GM21423 (cell line): Measurements from ENCODE around the gene ACOX3.
"Not testable (repeated sequence)": the region's sequence is repeated elsewhere in the genome, so short reads cannot be mapped to it uniquely, and the experiment has no call there.

Experiments used
- ATAC-seq: cut with Tn5 transposase; IDR thresholded peaks from one replicate; pipeline ENCODE4 v1.9.1; 2021; ENCODE audit warnings: mild to moderate bottlenecking, moderate library complexity; ENCODE audit not compliant: unreplicated experiment

ACOX3 gene

DNA sequence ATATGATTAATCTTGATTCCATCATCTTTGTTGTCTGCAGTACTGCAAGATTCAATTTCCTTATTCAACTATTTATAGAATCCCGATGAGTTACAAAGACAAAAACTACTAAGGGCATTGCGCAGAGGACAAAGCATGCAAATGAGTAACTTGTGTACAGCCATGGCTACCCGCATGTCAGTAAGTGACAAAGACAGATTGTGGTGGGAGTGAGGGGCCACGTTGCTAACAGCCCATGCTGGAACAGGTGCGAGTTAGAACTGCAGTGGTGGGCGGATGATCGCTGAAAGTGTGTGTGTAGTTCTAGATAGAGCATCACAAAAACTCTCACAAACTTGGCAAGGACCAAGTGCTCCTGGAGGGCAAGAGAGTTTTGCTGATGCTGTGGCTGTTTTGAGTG lies 49.5 kb downstream of the ACOX3 start:
- no peak for ATAC-seq

DNA sequence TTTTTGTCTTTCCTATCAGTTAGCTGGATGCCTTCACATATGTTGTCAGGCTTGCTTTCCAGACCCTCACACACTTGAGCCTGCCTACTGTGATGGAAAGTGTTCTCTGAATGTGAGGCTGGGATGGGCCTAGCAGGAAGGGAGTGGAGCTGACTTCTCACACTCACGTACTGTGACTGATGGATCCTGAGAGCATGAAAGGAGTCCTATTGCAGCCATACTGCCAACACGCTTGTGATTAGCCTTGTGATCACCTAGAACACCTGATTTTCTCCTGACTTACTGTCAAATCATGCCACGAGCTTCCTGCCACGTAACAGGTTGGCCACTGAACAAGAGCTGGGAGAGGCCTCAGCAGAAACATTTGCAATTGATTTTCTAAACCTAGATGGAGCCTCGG lies 49.9 kb downstream of the ACOX3 start:
- no peak for ATAC-seq

DNA sequence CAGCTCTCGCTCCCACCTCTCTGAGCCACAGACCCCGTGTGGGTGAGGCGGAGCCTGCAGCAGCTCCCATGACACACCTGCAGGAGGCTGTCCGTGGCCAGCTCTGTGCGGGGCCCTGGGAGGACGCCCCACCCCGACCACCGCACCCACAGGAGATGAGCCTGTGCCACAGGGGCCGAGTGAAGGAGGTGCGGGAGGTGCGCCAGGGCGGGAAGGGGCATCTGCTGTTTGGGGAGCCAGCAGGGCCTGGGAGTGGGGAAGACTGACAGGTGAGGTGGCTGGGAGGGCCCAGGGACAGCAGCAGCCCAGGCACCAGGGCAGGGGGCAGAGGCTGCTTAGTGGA lies 52.0 kb downstream of the ACOX3 start:
- ATAC-seq = no peak

DNA sequence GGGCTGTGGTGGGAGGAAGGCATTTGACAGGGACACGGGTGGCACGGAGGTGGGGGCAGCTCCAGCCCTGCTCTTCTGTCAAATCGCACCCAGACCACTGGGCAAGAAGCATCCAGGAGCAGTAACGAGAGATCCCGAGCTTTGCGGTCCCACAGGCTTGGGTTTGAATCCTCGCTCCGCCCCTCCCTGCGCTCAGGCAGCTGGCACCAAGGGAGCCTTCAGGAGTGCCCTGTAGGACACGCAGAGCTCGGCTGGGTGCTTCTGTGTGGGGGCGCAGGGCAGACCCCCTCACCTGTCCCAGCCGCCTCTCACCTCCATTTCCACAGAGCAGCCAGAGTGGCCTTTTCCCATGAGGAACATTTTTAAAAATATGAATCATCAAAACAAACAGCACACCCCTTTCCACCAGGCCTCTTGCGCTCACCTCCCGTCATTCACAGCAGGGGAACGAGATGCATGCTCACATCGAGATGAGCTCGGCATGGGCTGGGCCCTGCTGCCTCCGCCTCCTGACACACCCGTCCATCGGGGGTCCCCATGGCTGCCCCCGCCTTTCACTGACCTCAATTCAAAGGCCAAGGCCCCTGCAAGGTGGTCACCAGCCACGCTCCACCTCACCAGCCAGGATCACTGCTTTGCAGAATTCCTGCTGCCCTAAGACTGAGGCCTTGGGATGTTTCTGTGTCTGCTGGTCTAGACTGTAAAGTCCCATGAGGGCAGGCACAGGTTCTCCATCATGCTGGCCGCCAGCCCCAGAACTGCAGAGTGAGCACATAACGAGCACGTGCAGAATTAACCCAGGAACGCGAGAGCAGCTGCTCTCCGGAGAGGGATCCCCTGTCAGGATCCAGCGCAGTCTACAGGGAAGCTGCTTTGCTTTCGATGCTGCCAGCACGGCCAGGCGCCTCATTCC lies 52.7 kb downstream of the ACOX3 start:
- no peak for ATAC-seq

DNA sequence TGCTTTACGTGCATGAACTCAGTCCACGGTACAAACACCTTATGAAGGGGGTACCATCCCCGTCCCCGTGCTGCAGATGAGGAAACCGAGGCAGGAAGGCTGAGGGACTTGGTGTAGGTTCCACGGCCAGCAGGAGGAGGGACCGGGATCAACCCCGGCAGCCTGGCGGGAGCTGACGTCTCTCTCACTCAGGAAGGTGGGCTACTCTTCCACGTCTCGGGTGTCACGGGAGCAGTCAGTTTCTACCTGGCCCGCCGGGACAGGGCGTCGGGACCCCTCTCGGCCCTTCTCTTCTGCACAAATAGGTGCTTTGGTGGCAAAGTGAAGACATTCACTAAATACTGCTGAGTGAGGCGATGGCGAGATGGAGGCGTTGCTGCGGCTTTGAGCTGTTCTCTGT lies 53.3 kb downstream of the ACOX3 start:
- ATAC-seq = no peak

DNA sequence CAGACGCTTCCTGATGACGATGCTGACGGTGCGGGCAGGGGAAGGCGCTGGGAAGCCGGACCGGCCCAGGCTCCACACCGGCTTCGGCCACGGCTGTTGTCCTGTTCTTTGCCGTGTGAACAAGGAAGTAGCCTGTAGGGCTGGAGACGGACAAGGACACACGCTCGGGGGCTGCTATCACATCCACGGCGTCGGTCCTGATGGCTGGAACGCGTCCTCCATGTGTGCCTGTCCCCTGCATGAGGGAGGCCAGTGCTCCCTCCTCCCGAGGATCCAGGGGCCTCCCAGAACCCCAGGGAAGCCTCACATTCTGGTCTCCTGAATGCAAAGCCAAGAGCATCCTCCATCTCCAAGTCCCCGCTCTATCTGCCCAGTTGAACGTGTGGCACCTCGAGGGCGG lies 53.8 kb downstream of the ACOX3 start:
- ATAC-seq = no peak

DNA sequence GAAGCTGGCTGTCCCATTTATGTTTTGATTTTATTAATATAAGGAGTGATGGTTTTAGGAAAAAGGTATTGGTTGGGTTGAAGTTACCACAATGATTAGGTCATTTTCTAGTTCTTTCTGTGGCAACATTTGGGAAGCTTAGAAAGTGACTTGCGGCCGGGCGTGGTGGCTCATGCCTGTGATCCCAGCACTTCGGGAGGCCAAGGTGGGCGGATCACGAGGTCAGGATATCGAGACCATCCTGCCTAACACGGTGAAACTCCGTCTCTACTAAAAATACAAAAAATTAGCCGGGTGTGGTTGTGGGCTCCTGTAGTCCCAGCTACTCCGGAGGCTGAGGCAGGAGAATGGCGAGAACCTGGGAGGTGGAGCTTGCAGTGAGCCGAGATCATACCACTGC lies 54.4 kb downstream of the ACOX3 start:
- not testable (repeated sequence) for ATAC-seq

DNA sequence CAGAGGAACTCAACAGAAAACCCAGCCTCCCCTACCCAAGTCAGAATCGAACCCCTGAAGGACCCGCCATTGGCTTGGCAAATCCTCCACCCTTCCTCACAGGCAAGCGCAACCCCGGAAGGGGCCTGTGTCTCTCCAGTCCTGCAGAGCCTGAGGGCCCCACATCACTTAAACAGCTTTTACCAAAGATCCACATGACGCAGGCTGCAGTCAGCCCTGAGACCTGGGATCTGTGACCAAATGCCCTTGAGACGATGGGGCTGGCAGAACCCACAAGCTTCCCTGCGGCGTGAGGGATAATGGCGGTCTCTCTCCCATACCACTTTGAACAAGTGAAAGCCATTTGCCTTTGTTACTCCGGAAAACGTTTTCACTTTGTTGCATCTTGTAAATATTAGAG lies 54.9 kb downstream of the ACOX3 start:
- ATAC-seq = no peak

DNA sequence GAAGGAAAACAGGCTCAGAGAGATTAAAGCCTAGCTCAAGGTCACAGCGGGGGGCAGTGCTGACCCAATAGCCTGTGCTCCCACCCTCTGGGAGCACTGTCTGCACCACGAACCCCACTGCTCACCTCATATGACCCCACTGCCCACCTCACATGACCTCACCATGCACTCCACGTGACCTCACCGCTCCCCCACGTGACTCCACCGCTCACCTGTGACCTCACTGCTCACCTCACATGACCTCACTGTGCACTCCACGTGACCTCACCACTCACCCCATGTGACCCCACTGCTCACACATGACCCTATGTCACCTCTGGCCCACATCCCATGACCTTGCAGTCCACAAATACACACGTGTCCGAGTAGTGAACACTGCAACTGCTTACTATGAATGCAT lies 55.4 kb downstream of the ACOX3 start:
- no peak for ATAC-seq

DNA sequence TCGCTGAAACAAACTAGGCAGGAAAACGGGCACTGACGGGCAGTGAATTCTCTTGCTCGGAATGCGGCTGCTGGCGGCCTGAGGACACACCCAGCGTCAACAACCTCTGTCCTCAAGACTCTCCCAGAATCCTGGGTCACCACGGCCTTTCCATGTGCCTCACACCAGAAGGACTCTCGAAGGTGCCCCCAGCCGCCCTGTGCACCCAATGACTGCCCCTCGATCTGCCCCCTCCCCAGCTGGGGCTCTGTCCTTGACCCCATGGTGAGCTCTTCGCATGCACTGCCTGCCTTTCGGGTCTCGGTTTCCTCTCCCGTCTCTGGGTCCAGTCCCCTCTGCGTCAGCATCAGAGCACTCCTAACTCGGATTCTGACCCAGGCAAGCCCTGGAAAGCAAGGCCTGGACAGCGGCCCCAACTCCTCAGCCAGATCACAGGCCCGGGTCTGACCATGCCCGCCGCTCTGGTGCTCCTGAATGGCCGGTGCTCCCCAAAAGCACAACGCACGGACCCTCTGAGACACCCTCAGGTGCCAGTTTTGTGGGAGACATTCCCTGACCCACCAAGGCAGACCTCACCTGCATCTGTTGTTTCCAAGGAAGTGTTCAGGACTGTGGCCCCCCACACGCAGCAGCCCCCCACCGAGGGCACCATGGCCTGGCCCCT lies 56.0 kb downstream of the ACOX3 start:
- no peak for ATAC-seq

DNA sequence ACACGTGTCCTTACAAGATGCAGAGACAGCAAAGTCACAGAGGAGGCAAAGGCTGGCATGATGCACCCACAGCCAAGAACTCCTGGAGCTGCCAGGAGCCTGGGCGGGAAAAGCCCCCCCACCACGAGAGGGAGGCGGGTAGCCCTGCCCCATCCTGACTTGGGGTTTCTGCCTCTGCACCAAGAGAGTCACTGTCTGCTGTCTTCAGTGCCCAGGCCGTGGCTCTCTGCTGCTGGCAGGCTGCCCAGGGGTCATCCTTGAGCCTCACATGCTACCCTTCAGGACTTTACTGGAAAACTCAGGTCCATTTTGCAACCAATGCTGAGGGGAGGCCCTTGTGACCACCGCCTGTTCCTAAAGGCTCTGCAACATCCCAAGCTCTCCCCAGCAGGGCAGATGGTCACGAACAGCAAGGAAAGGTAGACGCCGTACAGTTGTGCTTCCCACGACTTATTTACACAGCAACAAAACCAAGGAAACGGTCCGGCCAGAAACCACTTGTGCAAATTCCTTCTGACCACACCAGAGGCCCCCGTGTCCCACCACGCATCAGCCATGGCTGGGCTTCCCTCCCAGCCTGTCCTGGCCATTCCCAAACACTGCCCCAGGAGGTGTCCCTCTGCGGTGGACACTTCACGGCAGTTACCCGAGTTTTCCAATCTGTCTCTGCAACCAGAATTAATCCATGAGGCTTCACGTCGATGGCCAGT lies 56.9 kb downstream of the ACOX3 start:
- no peak for ATAC-seq

DNA sequence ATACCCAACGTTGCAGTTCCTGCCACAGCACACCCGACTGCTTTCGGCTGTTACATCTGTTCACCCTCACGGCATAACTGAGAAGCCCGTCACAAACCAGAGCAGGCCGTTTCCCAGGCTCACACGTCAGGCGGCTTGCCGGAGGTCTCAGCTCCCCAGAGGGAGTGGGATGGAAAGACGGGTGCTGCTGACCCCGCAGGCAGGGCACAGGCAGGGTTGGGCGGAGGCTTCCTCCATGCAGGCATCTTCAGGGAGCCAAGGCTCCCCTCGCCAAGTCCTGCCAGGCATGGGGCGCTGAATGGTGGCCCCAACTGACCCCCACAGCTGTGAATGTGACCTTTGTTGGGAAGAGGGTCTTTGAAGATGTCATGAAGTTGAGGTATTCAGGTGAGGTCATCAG lies 57.5 kb downstream of the ACOX3 start:
- ATAC-seq = no peak

DNA sequence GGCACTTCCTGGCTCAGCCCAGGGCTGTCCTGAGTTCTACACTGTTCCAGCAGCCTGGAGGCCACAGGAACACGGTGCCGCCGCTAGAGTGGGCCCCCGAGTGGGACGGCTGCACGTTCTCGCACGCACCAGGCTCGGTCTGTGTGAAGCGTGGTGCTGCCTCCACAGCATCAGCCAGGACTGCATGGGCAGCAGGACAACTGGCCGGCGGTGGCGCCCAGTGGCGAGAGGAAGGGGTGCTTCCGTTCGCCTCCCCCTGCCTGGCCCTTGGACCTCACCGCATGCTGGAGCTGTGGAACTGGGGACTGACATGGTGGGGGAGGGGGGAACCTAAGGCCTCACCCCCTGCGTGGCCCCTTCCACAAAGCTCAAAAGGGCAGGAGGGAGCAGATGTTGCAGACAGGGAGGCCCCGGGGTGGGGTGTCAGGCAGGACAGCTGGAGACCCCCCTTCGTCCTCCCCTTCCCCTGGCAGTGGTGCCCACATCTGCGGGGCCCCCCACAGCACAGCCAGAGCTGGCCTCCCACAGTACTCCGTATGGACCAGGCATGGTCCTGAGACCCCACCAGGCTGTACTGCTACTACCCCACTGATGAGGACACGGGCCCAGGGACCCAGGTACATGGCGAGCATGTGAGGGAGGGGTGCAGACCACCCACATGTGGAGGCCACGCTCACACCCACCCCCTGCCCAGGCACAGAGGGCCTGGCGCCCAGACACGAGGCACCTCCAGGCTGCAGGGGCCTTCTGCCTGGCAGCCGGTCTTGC lies 58.5 kb downstream of the ACOX3 start:
- no peak for ATAC-seq

DNA sequence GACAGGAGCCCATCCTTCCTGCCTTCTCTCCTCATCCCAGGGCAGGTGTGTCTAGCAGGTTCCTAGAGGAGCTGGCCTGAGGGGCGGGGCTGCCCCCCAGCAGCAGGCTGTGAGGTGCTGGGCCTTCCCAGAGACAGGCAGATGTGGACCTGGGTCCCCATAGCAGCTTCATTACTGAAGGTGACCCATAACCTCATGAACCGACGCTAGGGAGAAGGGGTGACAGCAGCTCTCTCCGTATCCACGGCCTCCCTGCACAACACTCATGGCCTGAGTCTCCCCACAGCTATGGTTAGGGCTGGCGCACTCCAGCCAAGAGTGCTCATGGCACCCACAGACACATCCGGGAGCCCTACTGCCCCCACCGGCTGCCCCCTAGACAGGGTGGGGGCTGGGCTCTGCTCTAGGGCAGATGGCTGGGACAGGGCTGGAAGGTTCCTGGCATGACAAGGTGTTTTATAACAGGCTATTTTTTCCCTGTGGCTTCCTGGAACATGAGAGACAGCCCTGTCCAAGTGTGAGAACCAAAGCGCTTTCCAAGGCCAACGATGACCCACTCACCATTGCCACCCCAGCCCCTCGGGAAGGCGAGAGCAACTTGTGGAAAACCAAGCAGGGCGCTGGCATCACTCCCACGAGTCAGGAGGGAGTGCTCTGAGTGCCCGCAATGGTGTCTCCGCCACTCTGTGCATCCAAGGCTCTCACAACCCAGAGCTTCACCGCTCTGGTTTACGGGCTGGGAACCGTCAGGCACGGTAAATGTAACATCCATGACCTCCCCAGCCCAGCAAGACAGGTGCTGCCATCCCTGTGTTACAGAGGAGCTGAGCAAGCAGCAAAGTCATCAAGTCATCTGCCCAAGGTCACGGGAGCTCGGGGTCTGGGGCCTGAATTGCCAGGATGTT lies 59.8 kb downstream of the ACOX3 start:
- no peak for ATAC-seq

DNA sequence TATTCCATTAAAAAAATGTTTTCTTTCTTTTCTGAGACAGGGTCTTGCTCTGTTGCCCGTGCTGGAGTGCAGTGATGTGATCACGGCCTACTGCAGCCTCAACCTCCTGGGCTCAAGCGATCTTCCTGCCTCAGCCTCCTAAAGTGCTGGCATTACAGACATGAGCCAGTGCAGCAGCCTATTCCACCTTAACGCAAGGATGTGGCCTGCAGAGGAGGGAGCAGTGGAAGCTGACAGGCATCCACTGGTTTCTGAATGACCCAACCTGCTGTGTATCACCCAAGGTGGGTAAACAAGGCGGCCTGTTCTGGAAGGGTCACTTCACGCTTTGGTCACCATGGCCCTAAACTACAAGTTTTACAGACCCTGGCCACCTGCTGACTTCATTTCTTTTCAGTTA lies 60.8 kb downstream of the ACOX3 start:
- ATAC-seq = no peak

DNA sequence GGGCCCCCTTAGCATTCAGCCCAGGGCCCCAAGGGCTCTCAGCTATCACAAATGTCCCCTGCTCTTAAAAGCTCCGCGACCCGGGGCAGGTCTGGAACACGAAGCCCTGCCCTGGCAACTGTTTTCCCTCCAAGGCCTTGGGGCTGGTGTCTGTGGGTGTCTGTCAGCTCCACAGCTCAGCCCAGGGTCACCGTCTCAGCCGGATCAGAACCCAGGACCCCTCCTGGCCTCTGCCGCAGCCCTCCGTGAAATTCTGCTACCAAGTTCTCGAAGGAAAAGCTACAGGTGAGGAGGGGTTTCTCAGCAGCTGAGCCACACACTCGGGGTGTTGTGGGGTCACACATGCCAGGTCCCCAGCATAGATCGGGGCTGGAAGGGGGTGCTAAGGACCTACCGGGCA lies 61.2 kb downstream of the ACOX3 start:
- no peak for ATAC-seq

DNA sequence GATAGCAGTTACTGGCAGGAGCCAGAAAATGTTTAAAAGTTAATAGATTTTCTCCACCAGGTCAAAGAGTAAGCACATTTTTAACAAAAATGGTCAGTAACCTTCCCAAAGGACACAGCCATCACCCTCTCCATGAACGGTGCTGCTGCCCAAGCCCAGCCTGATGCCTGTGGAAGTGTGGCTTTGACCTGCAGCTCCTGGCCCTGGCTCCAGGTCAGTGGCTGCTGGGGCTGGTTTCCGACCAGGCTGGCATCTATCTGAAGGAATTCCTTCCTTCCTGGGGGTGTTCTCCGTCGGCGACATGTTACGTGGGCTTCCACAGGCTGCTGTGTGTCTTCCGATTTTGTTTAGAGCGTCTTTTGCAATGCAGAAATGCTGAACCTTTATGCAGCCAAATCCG lies 61.7 kb downstream of the ACOX3 start:
- no peak for ATAC-seq

DNA sequence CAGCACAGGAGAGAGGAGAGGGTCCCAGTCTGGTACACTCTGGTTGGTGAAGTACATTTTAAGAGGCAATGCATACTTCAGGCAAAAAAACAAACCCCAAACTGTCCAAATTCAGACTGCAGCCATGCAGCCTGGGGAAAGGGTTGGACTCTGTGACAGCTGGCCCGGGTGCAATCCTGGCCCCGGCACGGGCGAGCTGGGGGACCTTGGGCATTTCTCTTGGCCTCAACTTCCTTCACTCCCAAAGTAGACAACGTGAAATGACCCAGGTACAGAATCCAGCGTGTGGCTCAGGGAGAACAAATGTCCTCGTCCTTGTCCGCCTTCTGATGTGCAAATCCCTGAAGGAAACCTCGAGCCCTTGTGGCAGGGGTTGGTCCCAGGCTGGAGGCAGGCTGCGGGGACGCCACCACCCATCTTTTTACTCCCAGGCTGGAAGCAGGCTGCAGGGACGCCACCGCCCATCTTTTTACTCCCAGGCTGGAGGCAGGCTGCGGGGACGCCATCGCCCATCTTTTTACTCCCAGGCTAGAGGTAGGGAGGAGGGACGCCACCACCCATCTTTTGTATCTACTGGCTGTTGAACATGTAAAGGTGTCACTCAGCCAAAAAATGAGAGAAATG lies 62.3 kb downstream of the ACOX3 start:
- ATAC-seq = no peak
